Right atrium auricular region (tissue), 2 donors: ENCODE data around the gene ZDHHC19. TPM values are rescaled to one million over a fixed set of nuclear protein-coding genes. Genes with fewer than 3 reads are reported as not detected.

ENCODE experiments used
- DNase-seq: peaks from one replicate; pipeline ENCODE4 v3.0.0-alpha.2; 2019; ENCODE audit warnings: low spot score
- H3K27ac ChIP-seq, 2 donors: fragments of 200-600 bp; sonication (generic); 1 replicate in 1 of 2; 2 replicates in 1 of 2; pipeline ENCODE4 v1.5.1; 2016 to 2019
- H3K27me3 ChIP-seq, 2 donors: fragments of 200-600 bp; sonication (generic); one replicate each; pipeline versions ENCODE4 v1.5.1 to v1.6.0; 2017 to 2019
- H3K36me3 ChIP-seq: fragments of 200-600 bp; sonication (generic); one replicate; pipeline ENCODE4 v1.5.1; 2016
- H3K4me1 ChIP-seq, 2 donors: fragments of 200-600 bp; sonication (generic); one replicate each; pipeline versions ENCODE4 v1.5.1 to v1.6.0; 2017 to 2019
- H3K4me3 ChIP-seq, 2 donors: fragments of 200-600 bp; sonication (generic); 1 replicate in 1 of 2; 2 replicates in 1 of 2; pipeline ENCODE4 v1.5.1; 2017 to 2019; ENCODE audit warnings: mild to moderate bottlenecking in 1 of 2, moderate library complexity in 1 of 2
- H3K9me3 ChIP-seq, 2 donors: fragments of 200-600 bp; sonication (generic); one replicate each; pipeline ENCODE4 v1.5.1; 2019
- CTCF ChIP-seq, 2 donors: fragments of 200-600 bp; sonication (generic); IDR thresholded peaks; one replicate each; pipeline ENCODE4 v1.5.1; 2019; ENCODE audit warnings: antibody characterized with exemption in 2 of 2
- total RNA-seq, 2 donors: library from RNA; depleted of rRNA; stranded (reverse); fragments of >200 nt; gene quantifications; one replicate each; pipeline ENCODE4 v1.1.0, GENCODE V29; 2016

Gene ZDHHC19
- total RNA-seq, 2 donors from 2014 or later: not detected

- Histone ChIP-seq H3K27me3 (no peaks in the 10 kb centered on the region), H3K27ac (no peak overlapping the region), H3K9me3 (no peaks in the 10 kb centered on the region), H3K4me3 (no peak overlapping the region), H3K4me1 (peaks cover 0 to 6% of the 10 kb centered on the region in 2 donors), H3K36me3 (no peaks in the 10 kb centered on the region)
- TF ChIP-seq CTCF (IDR thresholded peaks at IDR 0.05): no peak
- DNase-seq: no peak
Measured at GRCh38 chr3:196159952-196160804, 51.0 kb downstream of the ZDHHC19 start.

GRCh38 chr3:196159526-196159925 lies 51.7 kb downstream of the ZDHHC19 start:
- H3K4me3 ChIP-seq: no peak overlapping the region
- no peak for DNase-seq
- no peaks in the 10 kb centered on the region for H3K9me3 ChIP-seq
- H3K4me1 ChIP-seq: peaks cover 0 to 6% of the 10 kb centered on the region in 2 donors
- H3K27me3 ChIP-seq: no peaks in the 10 kb centered on the region
- H3K27ac ChIP-seq: no peak overlapping the region
- H3K36me3 ChIP-seq: no peaks in the 10 kb centered on the region
- no peak for TF ChIP-seq CTCF (IDR thresholded peaks at IDR 0.05)

- H3K4me3 ChIP-seq: no peak overlapping the region
- no peaks in the 10 kb centered on the region for H3K36me3 ChIP-seq
Measured at GRCh38 chr3:196156160-196156559, 55.0 kb downstream of the ZDHHC19 start.

GRCh38 chr3:196150481-196150880 lies 60.7 kb downstream of the ZDHHC19 start:
- no peak overlapping the region for H3K4me3 ChIP-seq
- no peaks in the 10 kb centered on the region for H3K27me3 ChIP-seq
- no peak for DNase-seq
- H3K27ac ChIP-seq: no peak overlapping the region
- TF ChIP-seq CTCF (IDR thresholded peaks at IDR 0.05): no peak
- H3K9me3 ChIP-seq: no peaks in the 10 kb centered on the region
- no peaks in the 10 kb centered on the region for H3K4me1 ChIP-seq
- no peaks in the 10 kb centered on the region for H3K36me3 ChIP-seq

More at GRCh38 chr3:196156160-196156559, 55.0 kb downstream of the ZDHHC19 start:
- H3K27me3 ChIP-seq: no peaks in the 10 kb centered on the region
- DNase-seq: no peak
- no peaks in the 10 kb centered on the region for H3K4me1 ChIP-seq
- no peak for TF ChIP-seq CTCF (IDR thresholded peaks at IDR 0.05)
- H3K27ac ChIP-seq: no peak overlapping the region
- H3K9me3 ChIP-seq: no peaks in the 10 kb centered on the region

- H3K27me3 ChIP-seq: no peaks in the 10 kb centered on the region
- H3K9me3 ChIP-seq: no peaks in the 10 kb centered on the region
- H3K4me1 ChIP-seq: no peaks in the 10 kb centered on the region
- TF ChIP-seq CTCF (IDR thresholded peaks at IDR 0.05): no peak
- no peak overlapping the region for H3K27ac ChIP-seq
- no peaks in the 10 kb centered on the region for H3K36me3 ChIP-seq
- H3K4me3 ChIP-seq: no peak overlapping the region
- no peak for DNase-seq
Measured at GRCh38 chr3:196149831-196150301, 61.3 kb downstream of the ZDHHC19 start.
